ENCODE data around the gene CACNB2.
A peak's percentile ranks its signal among the peaks of the same experiment; 100 is the strongest.

DNA sequence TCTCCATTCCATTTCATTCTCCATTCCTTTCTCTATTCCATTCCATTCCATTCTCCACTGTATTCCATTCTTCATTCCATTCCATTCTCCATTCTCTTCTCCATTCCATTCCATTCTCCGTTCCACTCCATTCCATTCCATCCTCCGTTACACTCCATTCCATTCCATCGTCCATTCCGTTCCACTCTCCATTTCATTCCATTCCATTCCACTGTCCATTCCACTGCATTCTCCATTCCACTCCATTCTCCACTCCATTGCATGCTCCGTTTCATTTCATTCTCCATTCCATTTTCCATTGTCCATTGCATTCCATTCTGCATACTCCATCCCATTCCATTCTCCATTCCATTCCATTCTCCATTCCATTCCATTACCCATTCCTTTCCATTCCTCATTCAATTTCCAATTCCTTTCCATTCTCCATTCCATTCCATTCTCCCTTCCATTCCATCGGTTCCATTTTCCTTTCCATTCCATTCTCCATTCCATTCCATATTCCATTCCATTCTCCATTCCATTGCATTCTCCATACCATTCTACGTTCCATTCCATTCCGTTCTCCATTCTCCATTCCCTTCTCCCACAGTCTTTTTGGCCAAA, 432.8 kb downstream of the CACNB2 start:
- 0 out of 2 replicates have a peak, but pooled peaks have one; percentile 12 for TF ChIP-seq ELF4 (IDR thresholded peaks at IDR 0.05)
- no peak for TF ChIP-seq L3MBTL2 (conservative IDR thresholded peaks at IDR 0.05)
- TF ChIP-seq ZNF384 (IDR thresholded peaks at IDR 0.05) = no peak
- TF ChIP-seq NFRKB (IDR thresholded peaks at IDR 0.05) = no peak
- TF ChIP-seq SUZ12 (IDR thresholded peaks at IDR 0.05) = no peak
- TF ChIP-seq TARDBP (IDR thresholded peaks at IDR 0.05) = peak; percentile 31; the same call in 1 of the 2 replicates
- no peak for TF ChIP-seq LEF1 (IDR thresholded peaks at IDR 0.05; ENCODE audit: borderline replicate concordance)
- TF ChIP-seq, protein P1, sequence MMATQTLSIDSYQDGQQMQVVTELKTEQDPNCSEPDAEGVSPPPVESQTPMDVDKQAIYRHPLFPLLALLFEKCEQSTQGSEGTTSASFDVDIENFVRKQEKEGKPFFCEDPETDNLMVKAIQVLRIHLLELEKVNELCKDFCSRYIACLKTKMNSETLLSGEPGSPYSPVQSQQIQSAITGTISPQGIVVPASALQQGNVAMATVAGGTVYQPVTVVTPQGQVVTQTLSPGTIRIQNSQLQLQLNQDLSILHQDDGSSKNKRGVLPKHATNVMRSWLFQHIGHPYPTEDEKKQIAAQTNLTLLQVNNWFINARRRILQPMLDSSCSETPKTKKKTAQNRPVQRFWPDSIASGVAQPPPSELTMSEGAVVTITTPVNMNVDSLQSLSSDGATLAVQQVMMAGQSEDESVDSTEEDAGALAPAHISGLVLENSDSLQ (IDR thresholded peaks at IDR 0.05) = no peak
- no peak for TF ChIP-seq CTBP1 (IDR thresholded peaks at IDR 0.05; ENCODE audit: borderline replicate concordance)
- no peak for TF ChIP-seq BHLHE40 (IDR thresholded peaks at IDR 0.05; ENCODE audit: borderline replicate concordance)
